Measurements from ENCODE around the gene ADCY9. TPM values are rescaled to one million over a fixed set of nuclear protein-coding genes. Genes with fewer than 3 reads are reported as not detected.

ADCY9 gene
- total and polyA plus RNA-seq, 2 experiments from 2014 or later: 2.2 to 18.3 TPM

DNA sequence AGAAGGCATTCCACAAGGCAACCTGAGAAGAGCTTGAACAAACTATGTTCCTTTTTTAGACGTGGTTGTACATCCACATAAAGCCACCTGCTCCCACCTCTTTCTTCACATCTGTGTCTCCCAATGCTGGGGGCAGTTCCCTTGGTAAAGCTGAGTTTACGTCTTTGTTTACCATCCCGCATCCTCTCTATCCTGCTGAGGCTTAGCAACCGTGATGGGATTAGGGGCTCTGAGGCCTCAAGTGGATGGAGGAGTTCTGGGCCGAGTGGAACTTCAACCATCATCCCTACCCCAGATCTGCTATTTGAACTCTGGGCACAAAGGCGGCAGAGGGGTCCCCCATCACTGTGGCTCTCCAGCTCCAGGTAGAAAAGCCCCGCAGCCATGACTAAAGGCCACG lies 141.5 kb downstream of the ADCY9 start (continued):
- TF ChIP-seq ZNF462 (CRISPR knock-in tag; IDR thresholded peaks at IDR 0.05) (no peak), JUNB (IDR thresholded peaks at IDR 0.05; ENCODE audit: unreplicated experiment) (no peak), EZH2phosphoT487 (IDR thresholded peaks at IDR 0.05; ENCODE audit: unreplicated experiment) (no peak), ZNF331 (CRISPR knock-in tag; IDR thresholded peaks at IDR 0.05; ENCODE audit: low read depth) (no peak), STAT1 (IDR thresholded peaks at IDR 0.05; ENCODE audit: unreplicated experiment) (no peak), CREB1 (CRISPR knock-in tag; IDR thresholded peaks at IDR 0.05; ENCODE audit: low read depth) (no peak), ZNF114 (CRISPR knock-in tag; IDR thresholded peaks at IDR 0.05) (no peak)

- peaks cover under 1% of the 10 kb centered on the region; the same call in 1 of the 3 replicates for H3K36me3 Mint-ChIP-seq (ENCODE audit: low read depth)
- no peaks in the 10 kb centered on the region for H3K4me1 Mint-ChIP-seq
- Histone ChIP-seq H3K4me1 (ENCODE audit: insufficient read depth) (no peaks in the 10 kb centered on the region), H3K9me2 (ENCODE audit: insufficient read depth) (no peaks in the 10 kb centered on the region), H3K79me2 (replicated peaks; ENCODE audit: insufficient read depth) (no peaks in the 10 kb centered on the region), H3K4me2 (no peak overlapping the region), H2AFZ (no peak overlapping the region), H3K4me3 (no peak overlapping the region), H3K27ac (ENCODE audit: low read depth) (no peak overlapping the region), H4K20me1 (replicated peaks; ENCODE audit: insufficient read depth) (no peaks in the 10 kb centered on the region; the same call in 1 of the 2 replicates), H3K27me3 (ENCODE audit: insufficient read depth) (no peaks in the 10 kb centered on the region), H3F3A (replicated peaks; ENCODE audit: low read depth) (no peaks in the 10 kb centered on the region), H3K36me3 (ENCODE audit: insufficient read depth) (no peaks in the 10 kb centered on the region; the same call in 1 of the 2 replicates)
- no peaks in the 10 kb centered on the region for H3K9me3 Mint-ChIP-seq
- H3K27me3 Mint-ChIP-seq (ENCODE audit: insufficient read depth, low read depth, poor library complexity): peaks cover 2% of the 10 kb centered on the region
- no peak for ATAC-seq
- no peak overlapping the region for H3K4me3 Mint-ChIP-seq
- H3K27ac Mint-ChIP-seq: no peak overlapping the region
- DNase-seq (ENCODE audit: low spot score): no peak
- TF ChIP-seq CREB1 (CRISPR knock-in tag; IDR thresholded peaks at IDR 0.05; ENCODE audit: low read depth) (no peak), ZNF462 (CRISPR knock-in tag; IDR thresholded peaks at IDR 0.05) (no peak), ZNF114 (CRISPR knock-in tag; IDR thresholded peaks at IDR 0.05) (no peak)
- TF ChIP-seq, protein P1, sequence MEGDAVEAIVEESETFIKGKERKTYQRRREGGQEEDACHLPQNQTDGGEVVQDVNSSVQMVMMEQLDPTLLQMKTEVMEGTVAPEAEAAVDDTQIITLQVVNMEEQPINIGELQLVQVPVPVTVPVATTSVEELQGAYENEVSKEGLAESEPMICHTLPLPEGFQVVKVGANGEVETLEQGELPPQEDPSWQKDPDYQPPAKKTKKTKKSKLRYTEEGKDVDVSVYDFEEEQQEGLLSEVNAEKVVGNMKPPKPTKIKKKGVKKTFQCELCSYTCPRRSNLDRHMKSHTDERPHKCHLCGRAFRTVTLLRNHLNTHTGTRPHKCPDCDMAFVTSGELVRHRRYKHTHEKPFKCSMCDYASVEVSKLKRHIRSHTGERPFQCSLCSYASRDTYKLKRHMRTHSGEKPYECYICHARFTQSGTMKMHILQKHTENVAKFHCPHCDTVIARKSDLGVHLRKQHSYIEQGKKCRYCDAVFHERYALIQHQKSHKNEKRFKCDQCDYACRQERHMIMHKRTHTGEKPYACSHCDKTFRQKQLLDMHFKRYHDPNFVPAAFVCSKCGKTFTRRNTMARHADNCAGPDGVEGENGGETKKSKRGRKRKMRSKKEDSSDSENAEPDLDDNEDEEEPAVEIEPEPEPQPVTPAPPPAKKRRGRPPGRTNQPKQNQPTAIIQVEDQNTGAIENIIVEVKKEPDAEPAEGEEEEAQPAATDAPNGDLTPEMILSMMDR (conservative IDR thresholded peaks at IDR 0.05; ENCODE audit: low read depth in 2 of 2): no peak
Measured at GRCh38 chr16:3971706-3972105, 144.5 kb downstream of the ADCY9 start.

All from GM23338 (cell line).